NK-92 (cell line): Measurements from ENCODE around the gene RHOA.
"Not testable (repeated sequence)": the region's sequence is repeated elsewhere in the genome, so short reads cannot be mapped to it uniquely, and the experiment has no call there.

Experiments
- DNase-seq: peaks from one replicate; lab custom pipeline; 2025; ENCODE audit not compliant: unreplicated experiment; lab: John Stamatoyannopoulos, UW

Gene RHOA

DNA sequence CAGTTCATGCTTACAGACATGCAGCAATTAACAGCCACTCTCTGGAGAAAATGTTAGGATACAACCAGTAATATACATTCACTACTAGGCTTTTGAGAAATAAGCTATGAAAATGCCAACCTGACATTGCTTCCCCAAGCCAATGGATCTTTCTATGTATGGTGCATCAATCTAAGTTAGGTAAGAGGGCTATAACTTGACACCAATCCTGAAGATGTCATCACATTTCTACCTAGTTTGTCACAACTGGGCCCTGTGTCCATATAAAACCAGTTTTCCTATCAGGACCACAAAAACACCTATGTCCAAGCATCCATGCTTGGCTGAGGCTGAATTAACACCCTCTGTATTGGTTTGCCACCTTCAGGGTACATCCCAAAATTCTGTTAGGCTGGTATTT, 39.8 kb downstream of the RHOA start:
- DNase-seq = no peak

DNA sequence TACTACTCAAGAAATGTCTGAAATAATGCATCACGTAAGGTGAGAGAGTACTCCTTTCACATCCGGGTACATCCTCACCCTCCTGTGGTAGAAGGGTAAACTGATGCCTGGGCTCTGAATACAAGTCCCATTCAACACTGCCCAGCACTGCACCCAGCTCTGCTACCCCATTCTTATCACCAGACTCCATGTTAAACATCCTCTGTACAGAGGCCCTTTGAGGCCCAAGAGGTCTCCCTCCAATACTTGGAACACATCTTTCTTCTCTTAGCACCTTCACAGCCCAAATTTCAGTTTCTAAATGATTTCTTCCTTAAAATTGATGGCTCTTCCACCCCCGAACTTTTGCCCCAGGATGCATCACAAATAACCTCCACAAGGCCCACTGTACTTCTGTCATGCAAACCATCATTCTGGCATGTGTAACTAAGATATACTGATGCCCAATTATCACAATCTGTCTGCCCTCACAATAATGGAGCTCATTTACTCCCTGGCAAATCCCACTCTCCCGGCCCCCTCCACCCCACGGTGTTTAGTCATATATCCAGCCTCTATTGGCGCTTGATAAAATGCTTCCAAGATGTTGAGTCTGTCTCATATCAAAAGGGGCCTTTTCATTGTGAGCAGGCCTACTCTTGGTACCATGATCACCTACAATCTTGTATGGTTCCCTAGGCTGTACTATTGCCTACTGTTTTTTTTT, 41.0 kb downstream of the RHOA start:
- DNase-seq = no peak

DNA sequence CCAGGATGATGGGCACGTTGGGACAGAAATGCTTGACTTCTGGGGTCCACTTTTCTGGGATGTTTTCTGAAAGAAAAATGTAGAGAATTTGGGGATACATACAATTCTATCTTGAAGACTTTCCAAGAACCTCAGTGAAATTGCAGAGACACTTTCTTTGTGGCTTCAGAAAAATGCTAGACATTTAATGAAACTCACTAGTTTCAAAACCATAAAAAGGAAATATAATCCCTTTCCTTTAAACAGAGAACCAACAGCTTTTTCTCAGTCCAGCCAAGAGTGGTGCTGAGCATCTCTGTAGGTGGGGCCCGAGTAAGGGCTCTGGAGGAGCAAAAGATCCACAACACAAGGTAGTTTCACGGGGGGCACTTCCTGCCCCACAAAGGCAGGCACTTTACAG, 49.2 kb downstream of the RHOA start:
- no peak for DNase-seq

- DNase-seq = no peak
Observed at GRCh38 chr3:49359623-49360022, 52.2 kb downstream of the RHOA start.

DNA sequence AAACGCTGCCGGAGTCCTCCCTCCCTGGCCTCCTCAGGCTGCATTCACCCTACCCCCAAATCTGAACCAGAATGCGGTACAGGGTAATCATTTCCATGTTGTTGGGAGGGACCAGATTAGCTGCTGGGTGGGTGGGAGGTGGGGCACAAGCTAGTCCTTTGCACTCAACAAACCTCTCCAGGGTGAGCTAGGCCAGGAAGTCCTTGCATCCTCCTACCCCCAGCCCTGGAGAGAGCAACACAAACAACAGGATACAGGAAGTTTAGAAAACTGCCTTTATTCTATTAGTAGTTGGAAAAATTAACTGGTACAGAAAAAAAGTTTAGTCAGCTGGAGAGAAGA, 52.9 kb downstream of the RHOA start:
- no peak for DNase-seq

GRCh38 chr3:49358217-49358883, 53.4 kb downstream of the RHOA start, which contains the start of gene GPX1:
GPX1 (minus strand) TSS chr3:49358353; CDS start chr3:49358278, 75 bp downstream.
- DNase-seq = no peak

DNA sequence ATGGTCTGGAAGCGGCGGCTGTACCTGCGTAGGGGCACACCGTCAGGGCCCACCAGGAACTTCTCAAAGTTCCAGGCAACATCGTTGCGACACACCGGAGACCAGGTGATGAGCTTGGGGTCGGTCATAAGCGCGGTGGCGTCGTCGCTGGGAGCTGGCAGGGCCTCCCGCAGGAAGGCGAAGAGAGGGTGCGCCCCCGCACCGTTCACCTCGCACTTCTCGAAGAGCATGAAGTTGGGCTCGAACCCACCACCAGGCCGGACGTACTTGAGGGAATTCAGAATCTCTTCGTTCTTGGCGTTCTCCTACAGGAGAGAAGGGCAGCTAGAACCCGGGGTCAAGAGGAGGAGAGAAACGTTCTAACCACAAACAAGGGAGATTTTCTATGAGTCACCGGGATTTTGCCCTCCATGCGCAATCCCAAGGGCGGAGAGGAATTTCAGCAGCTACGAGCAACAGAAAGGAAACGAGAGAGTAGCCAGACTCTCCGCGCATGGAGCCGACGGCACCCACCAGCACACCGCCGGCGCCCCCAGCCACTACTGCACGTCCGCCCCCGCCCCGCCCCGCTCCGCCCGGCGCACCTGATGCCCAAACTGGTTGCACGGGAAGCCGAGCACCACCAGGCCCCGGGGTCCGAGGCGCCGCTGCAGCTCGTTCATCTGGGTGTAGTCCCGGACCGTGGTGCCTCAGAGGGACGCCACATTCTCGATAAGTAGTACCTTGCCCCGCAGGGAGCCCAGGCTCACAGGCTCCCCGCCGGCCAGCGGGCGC, 54.1 kb downstream of the RHOA start:
- not testable (repeated sequence) for DNase-seq

- not testable (repeated sequence) for DNase-seq
Observed at GRCh38 chr3:49357095-49357442, 54.7 kb downstream of the RHOA start.

- DNase-seq = no peak
Observed at GRCh38 chr3:49352890-49353421, 58.8 kb downstream of the RHOA start.

DNA sequence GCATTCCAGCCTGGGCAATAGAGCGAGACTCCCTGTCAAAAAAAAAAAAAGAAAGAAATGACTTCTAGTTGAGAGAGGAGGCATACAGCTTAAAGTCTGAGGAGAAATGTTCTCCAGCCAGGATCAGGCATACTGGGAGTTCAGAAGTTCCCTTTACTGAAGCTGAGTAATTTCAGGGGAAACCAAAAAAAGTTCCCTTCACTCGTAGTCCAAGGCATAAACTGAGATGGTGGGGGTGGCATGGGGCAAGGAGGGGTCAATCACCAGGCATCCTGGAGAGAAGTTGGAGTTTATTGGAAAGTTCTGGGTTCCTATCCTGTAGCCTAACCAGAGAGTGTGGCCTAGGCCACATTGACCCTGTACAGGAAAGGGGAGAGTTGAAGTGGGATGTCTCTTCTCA, 59.5 kb downstream of the RHOA start:
- no peak for DNase-seq

DNA sequence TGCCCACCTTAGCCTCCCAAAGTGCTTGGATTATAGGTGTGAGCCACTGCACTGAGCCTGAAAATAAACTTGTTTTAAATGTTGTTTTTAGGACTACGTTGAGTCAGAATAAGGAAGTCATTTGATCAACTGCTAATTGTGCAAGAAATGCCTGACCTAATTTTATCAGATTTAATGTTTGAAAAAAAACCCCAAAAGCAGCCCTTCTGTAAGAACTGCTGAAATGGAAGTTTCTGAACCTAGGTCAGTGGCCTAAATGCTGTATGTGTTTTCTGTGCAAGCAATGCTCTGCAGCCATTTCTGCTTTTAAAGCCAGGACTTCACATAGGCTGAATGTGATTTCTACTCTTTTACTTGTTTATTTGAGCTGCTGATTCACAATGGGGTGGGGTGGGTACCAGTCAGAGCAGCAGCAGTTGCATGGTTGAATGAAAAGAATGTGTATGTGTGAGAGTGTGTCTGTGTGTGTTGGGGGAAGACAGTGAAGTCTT, 60.2 kb downstream of the RHOA start:
- no peak for DNase-seq

GRCh38 chr3:49349348-49350114, 62.2 kb downstream of the RHOA start:
- DNase-seq = no peak

GRCh38 chr3:49348361-49348760, 63.4 kb downstream of the RHOA start:
- not testable (repeated sequence) for DNase-seq

- DNase-seq = no peak
Observed at GRCh38 chr3:49346797-49347251, 65.0 kb downstream of the RHOA start.

- DNase-seq = no peak
Observed at GRCh38 chr3:49343163-49343562, 68.6 kb downstream of the RHOA start.

DNA sequence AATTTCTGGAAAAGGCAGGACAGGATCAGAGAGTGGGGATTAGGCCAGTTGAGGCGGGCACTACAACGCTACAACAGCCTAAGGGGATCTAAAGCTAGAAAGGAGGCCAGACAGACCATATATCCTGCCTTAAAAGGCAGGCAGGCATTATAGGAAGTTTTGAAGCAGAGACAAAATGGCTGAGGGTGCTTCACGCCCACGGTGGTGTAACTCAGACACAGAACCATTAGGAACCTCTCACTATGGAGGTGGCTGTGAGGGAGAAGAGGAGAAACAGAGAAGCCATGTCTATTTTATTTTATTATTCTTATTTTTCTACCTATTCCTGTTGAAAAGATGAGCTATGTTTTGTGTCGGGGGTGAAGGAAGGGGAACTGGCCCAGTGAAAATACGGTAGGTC, 69.8 kb downstream of the RHOA start:
- DNase-seq = no peak

DNA sequence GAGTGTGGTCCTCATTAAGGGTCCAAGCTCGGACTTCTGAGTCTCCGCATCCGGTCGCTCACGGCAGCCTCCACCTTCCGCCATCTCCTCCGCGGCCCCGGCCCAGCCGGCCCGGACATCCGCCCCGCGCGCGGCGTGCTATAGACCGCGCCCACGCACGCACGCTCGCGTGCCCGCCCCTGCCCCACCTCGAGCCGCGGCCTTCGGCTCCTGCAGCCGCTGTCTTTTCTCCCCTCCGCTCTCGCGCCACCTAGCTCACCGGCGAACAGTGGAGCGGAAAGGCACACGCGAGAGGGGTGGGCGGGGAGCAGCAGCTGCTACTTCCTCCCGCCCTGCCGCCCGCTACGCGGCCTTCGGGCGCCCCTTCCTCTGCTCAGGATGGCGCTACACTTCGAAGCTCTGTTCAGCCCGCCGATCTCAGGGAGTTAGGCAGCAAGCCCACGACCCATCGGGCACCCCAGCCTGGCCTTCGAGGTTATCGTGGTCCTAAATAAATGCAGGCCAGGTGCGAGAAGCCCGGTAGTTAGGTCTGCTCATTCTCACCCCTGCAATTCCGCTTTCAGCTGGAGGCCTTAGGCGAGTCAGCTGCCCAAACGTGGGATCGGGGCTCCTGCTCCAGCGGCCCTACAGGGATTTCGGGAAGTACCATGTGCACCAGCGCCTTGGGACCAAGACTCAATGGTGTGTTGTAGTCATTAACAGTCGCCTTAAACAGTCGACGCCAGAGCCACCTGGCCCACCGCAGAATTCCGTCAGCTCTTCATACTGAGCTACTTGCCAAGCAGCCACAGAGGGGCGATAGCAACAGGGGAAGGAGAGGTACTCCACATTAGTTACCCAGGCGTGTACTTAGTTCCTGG, 71.6 kb downstream of the RHOA start, which contains the start of gene USP4:
TSS of gene USP4 (minus strand) at position 113 of the 860 bp plus-strand sequence. CDS start at position 84, 29 bp downstream.
- DNase-seq = peak; percentile 27

- no peak for DNase-seq
Observed at GRCh38 chr3:49339581-49339940, 72.2 kb downstream of the RHOA start.

DNA sequence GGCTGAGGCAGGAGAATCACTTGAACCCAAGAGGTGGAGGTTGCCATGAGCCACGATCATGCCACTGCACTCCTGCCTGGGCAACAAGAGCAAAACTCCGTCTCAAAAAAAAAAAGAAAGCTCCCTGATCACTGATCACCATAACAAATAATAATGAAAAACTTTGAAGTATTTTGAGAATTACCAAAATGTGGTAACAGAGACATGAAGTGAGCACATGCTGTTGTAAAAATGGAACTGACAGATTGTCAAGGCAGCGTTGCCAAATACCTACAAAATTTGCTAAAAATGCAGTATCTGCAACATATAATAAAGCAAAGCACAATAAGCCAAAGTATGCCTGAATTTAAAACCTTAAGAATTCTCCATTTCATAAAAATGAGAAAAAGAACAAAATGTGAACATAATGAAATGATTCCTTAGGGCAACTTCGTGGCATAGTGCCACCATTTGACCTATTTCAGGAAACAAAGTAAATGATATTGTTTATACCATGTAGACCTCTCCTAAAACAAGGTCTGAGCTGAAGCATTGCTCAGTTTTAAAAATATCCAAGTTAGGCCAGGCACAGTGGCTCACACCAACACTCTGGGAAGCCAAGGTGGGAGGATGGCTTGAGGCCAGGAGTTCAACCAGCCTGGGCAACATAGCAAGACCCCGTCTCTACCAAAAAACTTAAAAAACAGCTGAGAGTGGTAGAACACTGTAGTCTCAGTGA, 77.7 kb downstream of the RHOA start:
- no peak for DNase-seq
